ENCODE results near the gene PGLYRP2. TPM values are rescaled to one million over a fixed set of nuclear protein-coding genes. Genes with fewer than 3 reads are reported as not detected.

PGLYRP2 gene
- not detected in 2 replicates for total RNA-seq

GRCh38 chr19:15479391-15480345, at the start of gene PGLYRP2:
TSS of gene PGLYRP2 (minus strand) at chr19:15479501. CDS start at chr19:15479371, 130 bp downstream.

GRCh38 chr19:15508035-15508710, 28.9 kb upstream of the PGLYRP2 start, which contains the start of gene CYP4F22:
TSS of gene CYP4F22 (plus strand) at chr19:15508525. CDS start at chr19:15525337, 16,812 bp downstream.

GRCh38 chr19:15464394-15465385, 14.6 kb downstream of the PGLYRP2 start, which contains the start of gene RASAL3:
TSS of gene RASAL3 (minus strand) at chr19:15464544. CDS start at chr19:15464358, 186 bp downstream.

GRCh38 chr19:15449620-15450527, 29.4 kb downstream of the PGLYRP2 start, which contains the start of gene WIZ:
TSS of gene WIZ (minus strand) at chr19:15449956. CDS start at chr19:15448307, 1,649 bp downstream.

Other genes with a start within 250 kb of the PGLYRP2 start
- 0.07 TPM in 2 replicates for gene EPHX3, start 247.1 kb downstream of the PGLYRP2 start, total RNA-seq
- 25.9 and 32.2 TPM in 2 replicates for gene BRD4, start 147.0 kb downstream of the PGLYRP2 start, total RNA-seq
- gene AKAP8, start 99.7 kb downstream of the PGLYRP2 start, total RNA-seq = 10.7 and 11.0 TPM in 2 replicates
- gene AKAP8L, start 60.5 kb downstream of the PGLYRP2 start, total RNA-seq = 57.9 and 58.7 TPM in 2 replicates
- gene WIZ, start 29.5 kb downstream of the PGLYRP2 start, total RNA-seq = 15.0 and 21.1 TPM in 2 replicates
- gene RASAL3, start 15.0 kb downstream of the PGLYRP2 start, total RNA-seq = 0.07 TPM in 2 replicates
- not detected in 2 replicates for gene CYP4F22, start 29.0 kb upstream of the PGLYRP2 start, total RNA-seq
- gene CYP4F8, start 135.7 kb upstream of the PGLYRP2 start, total RNA-seq = not detected in 2 replicates
- gene CYP4F3, start 161.4 kb upstream of the PGLYRP2 start, total RNA-seq = not detected in 2 replicates
- gene CYP4F12, start 193.6 kb upstream of the PGLYRP2 start, total RNA-seq = not detected in 2 replicates
- gene OR10H2, start 248.5 kb upstream of the PGLYRP2 start, total RNA-seq = not detected in 2 replicates